ENCODE data around the gene CERCAM.
"Not testable (repeated sequence)": the region's sequence is repeated elsewhere in the genome, so short reads cannot be mapped to it uniquely, and the experiment has no call there.

Gene CERCAM

GRCh38 chr9:128393970-128394369 lies 26.7 kb upstream of the CERCAM start:
- DNase-seq, result no peak

GRCh38 chr9:128394379-128395168 lies 26.1 kb upstream of the CERCAM start:
- DNase-seq, result no peak

GRCh38 chr9:128396970-128397613 lies 23.6 kb upstream of the CERCAM start:
- DNase-seq, result no peak

DNA sequence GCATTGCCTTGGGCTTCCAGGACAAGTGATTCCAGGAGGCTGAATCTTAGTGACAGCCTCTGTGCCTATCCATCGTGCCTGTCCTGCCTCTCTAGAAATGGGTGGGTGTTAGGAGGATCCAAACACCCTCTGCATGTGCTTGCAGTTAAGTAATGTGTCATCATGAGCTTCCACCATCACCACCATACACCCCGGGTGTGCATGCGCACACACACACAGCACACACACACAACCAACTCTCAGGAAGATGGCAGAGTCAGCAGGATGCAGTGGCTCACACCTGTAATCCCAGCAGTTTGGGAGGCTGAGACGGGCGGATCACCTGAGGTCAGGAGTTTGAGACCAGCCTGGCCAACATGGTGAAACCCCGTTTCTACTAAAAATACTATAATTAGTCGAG lies 22.8 kb upstream of the CERCAM start:
- no peak for DNase-seq

DNA sequence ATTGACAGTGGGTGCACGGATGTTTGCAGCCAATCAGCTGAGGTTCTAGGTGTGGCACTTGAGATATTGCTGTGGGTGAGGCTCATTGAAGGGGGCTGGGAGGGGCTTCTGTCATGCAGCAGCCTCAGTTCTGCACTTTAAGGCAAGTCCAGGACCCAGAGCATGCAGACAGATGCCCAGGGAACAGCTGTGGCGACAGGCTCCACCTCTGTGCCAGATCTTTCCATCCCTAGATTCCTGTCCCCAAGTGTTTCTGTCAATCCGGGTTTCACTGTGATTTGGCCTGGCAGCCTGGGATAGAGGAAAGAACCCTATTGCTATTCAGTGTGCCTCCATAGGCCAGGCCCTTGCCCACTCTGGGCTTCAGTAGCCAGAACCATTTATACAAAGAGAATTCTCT lies 20.8 kb upstream of the CERCAM start:
- DNase-seq, result no peak

DNA sequence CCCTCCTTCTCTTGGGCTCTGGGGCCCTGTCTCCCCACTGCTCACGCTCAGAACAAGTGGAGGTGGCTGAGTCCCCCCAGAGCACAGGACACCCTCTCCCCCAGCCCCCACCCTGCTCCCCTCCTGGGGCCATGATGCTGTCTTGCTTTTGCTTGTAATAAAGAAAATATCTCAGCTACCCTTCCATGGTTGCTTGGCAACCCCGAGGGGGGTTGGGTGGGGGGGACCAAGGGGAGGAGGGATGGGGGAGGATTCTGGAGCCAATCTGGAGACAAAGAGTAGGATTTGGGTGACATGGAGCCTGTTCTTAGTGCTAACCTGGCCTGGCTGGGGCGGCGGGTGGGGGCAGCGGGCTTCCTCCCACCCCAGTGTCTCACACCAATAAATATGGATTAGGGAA lies 16.1 kb upstream of the CERCAM start:
- no peak for DNase-seq

DNA sequence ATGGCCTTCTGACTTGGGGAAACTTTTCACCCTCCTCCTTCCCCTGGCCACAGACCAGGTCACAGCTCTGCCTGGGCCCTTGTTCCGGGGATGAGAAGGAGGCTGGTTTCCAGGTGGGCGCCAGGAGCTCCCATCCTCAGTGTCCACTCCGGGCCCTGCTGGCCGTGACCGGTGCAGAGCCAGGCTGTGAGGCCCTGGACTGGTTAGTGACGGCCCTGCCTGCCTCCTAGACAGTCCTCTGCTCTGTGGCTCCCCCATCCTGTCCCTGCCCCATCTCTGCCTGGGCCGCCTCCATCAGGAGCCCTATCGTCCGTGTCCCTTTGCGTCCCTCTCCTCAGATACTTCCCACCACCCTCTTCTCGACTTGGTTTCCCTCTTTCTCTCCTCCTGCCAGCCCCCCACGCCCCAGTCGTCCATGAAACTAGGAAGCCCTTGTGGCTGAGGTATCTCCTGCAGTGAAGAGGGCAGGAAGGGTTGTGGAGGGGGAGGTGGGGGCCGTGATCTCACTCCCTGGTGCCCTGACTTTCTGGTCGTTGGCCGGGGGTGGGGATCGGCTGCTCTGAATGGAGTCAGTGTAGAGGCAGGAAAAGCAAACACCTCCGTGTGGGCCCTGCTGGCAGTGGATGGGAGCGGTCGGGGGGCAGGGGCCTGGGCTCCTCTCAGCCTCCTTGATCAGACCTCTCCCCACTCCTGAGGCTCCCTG lies 15.4 kb upstream of the CERCAM start:
- no peak for DNase-seq

GRCh38 chr9:128405780-128406171 lies 14.9 kb upstream of the CERCAM start:
- DNase-seq, result no peak

GRCh38 chr9:128406848-128407391 lies 13.7 kb upstream of the CERCAM start:
- DNase-seq, result no peak

GRCh38 chr9:128408963-128409431 lies 11.7 kb upstream of the CERCAM start:
- no peak for DNase-seq

GRCh38 chr9:128409450-128409849 lies 11.2 kb upstream of the CERCAM start:
- no peak for DNase-seq

DNA sequence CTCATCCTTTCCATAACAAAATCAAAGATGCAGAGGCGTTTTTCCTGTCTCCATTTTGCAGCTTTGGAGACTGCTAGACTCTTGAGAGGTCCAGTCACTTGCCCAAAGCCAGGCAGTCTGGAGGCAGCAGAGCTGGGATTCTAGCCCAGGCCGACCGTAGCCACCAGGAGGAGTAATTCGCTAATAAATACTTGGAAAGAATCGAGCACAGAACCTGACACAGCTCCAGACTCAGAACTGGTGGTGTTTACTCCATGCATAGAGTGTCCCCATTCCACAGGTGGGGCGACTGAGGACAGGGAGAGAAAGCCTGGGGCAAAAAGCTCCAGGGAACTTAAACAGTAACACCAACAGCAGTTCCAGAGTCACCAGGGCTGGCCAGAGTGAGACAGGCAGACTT lies 10.7 kb upstream of the CERCAM start:
- no peak for DNase-seq

GRCh38 chr9:128411364-128412119 lies 9.1 kb upstream of the CERCAM start:
- DNase-seq, result no peak

DNA sequence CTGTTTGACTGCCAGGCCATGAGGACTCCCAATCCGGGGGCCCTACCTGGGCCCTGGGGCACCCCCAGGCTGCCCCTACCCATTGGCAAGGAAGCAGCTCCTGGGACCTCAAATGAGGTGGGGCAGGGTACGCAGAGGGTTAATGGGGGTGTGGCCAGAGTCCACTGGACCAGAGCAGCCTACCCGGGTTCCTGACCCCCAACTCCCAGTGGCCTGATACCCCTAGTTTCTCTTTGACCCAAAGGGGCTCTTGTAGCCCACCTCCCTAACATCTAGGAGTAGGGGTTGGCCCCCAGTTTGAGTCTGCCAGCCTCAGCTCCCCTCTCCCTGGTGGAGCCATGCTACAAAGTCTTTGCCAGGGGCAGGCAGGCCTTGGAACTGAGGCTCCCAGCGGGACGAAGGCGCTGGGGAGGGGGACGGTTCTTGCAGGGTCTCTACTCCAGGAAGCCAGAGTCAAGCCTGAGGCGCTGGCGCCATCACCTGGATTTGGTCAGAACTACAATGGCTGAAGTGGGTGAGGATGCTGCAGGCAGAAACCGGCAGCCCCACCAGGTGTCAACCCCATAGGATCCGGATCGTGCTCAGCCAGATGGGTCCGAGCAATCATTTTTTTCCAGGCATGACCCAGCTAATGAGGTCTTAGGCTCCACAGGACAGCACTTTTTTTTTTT lies 8.4 kb upstream of the CERCAM start:
- DNase-seq, result peak; percentile 33

GRCh38 chr9:128413728-128414127 lies 6.9 kb upstream of the CERCAM start:
- DNase-seq, result not testable (repeated sequence)

- DNase-seq, result no peak
Measured at GRCh38 chr9:128414461-128414860, 6.2 kb upstream of the CERCAM start.

GRCh38 chr9:128415281-128415680 lies 5.4 kb upstream of the CERCAM start:
- no peak for DNase-seq

DNA sequence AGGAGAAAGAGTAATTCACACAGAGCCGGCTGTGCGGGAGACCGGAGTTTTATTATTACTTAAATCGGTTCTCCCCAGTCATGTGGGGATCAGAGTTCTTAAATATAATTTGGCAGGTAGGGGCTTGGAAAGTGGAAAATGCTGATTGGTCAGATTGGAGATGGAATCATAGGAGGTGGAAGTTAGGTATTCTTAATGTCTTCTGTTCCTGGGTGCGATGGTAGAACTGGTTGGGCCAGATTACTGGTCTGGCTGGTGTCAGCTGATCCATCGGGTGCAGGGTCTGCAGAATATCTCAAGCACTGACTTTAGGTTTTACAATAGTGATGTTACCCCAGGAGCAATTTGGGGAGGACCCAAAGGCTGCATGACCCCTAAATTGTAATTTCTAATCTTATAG lies 4.6 kb upstream of the CERCAM start:
- no peak for DNase-seq

DNA sequence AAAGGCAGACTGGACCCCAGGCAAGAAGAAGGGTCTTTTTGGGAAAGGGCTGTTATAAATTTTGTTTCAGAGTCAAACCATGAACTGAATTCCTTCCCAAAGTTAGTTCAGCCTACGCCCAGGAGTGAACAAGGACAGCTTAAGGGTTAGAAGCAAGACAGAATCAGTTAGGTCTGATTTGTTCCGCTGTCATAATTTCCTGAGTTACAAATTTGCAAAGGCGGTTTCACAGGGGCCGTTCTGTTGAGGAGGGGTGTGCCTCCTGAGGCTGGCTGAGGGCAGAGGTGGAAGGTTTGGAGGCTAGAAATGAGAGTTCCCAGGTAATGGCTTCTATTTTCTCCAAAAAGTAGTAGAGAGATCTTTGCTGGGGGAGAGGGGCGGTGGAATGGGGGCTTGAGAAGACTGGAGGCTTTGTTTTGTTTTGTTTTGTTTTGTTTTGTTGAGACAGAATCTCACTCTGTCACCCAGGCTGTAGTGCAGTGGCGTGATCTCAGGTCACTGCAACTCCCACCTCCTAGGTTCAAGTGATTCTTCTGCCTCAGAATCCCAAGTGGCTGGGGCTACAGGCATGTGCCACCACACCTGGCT lies 4.1 kb upstream of the CERCAM start:
- no peak for DNase-seq

DNA sequence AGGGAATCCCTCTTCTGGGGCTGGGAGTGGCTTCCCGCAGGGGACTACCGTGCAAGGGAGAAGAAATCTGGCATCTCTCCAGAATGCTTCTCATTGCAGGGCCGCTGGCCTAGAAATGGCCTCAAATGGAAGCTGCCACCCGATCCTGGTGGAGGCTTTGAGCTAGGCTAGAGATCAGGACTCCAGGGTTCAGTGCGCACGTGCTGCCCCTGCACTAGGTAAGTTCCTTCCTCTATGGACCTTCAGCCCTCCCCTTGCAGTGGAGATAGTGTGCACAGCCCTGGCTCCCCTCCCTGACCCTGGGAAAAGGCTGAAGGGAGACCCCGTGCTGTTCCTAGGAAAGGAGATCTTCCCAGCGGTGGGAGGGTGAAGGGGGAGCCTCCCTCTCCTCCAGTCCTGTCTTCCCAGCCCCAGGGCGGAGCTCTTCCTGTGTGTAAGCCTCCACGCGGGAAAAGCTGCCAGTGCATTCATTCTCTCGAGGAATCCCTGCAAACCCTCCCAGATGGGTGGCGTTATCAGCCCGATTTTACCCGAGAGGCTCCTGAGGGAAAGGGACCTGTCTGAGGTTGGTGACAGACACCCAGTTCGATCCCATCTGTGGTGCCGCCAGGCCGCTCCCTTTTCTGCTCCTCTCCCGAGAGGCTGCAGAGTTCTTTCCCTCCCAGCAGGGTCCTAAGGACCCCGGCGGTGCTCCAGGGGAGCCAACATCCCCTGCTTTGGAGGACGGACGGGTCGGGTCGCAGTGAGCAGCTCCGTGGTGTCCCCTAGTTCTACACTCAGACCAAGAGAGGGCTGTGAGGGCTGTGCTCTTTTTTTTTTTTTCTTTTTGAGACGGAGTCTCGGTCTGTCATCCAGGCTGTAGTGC lies 1.4 kb upstream of the CERCAM start:
- DNase-seq, result no peak
